HEK293 (cell line): ENCODE measurements around the gene MCAT.

Source experiments
- CTCF ChIA-PET: fragments of 350-600 bp; formaldehyde crosslinking; extraction: SDS; loops from one replicate; lab custom pipeline; 2021; ENCODE audit warnings: antibody characterized with exemption; lab: Yijun Ruan, JAX
- POLR2A ChIA-PET: fragments of 300-600 bp; formaldehyde crosslinking; extraction: SDS; loops from one replicate; lab custom pipeline; 2020; ENCODE audit warnings: antibody characterized with exemption, inconsistent platforms; lab: Yijun Ruan, JAX
- H3K27ac ChIP-seq: fragments of 200-500 bp; sonication (Bioruptor generic); 2 replicates; pipeline ENCODE4 v1.5.1; 2014; ENCODE audit warnings: low read depth, low read length, control low read depth, inconsistent platforms; ENCODE audit errors: extremely low read depth
- H3K36me3 ChIP-seq, 2 experiments: fragments of 200-500 bp in 1 of 2; sonication (Bioruptor generic) in 1 of 2; 1 replicate in 1 of 2; 2 replicates in 1 of 2; pipeline ENCODE4 v1.5.1; 2014 to 2017; ENCODE audit warnings: inconsistent platforms in 2 of 2, low read length in 2 of 2; ENCODE audit not compliant: control insufficient read depth in 2 of 2, insufficient read depth in 1 of 2
- H3K4me1 ChIP-seq: fragments of 200-500 bp; sonication (Bioruptor generic); 2 replicates; pipeline ENCODE4 v1.5.1; 2014; ENCODE audit warnings: mild to moderate bottlenecking, low read length, inconsistent platforms; ENCODE audit not compliant: control insufficient read depth, insufficient read depth
- H3K4me3 ChIP-seq: 2 replicates; pipeline ENCODE4 v1.5.1; 2011; ENCODE audit warnings: low read depth, mild to moderate bottlenecking, control low read depth, low read length, moderate library complexity
- H3K9me3 ChIP-seq: fragments of 200-500 bp; sonication (Bioruptor generic); 2 replicates; pipeline ENCODE4 v1.5.1; 2014; ENCODE audit warnings: low read depth, low read length, inconsistent platforms; ENCODE audit not compliant: control insufficient read depth, insufficient read depth
- HOXA7 ChIP-seq: sonication (generic); formaldehyde crosslinking; IDR thresholded peaks from 2 replicates; pipeline ENCODE4 v1.8.1; 2022; ENCODE audit warnings: missing genetic modification reagents, borderline replicate concordance
- IKZF3 ChIP-seq: fragments of 450-650 bp; IDR thresholded peaks from 2 replicates; pipeline ENCODE4 v1.5.0; 2018; ENCODE audit warnings: missing biosample characterization, mild to moderate bottlenecking, missing genetic modification characterization, moderate library complexity
- KLF17 ChIP-seq: fragments of 450-650 bp; formaldehyde crosslinking; IDR thresholded peaks from 2 replicates; pipeline ENCODE4 v1.5.1; 2016; ENCODE audit warnings: missing biosample characterization, missing genetic modification characterization
- MYNN ChIP-seq: fragments of 450-650 bp; formaldehyde crosslinking; IDR thresholded peaks from 2 replicates; pipeline ENCODE4 v1.5.1; 2016; ENCODE audit warnings: missing biosample characterization, missing genetic modification characterization, borderline replicate concordance
- SETDB1 ChIP-seq: IDR thresholded peaks from one replicate; pipeline ENCODE4 v1.6.1; 2017; ENCODE audit warnings: mild to moderate bottlenecking, low read length, moderate library complexity, mixed read lengths; ENCODE audit not compliant: insufficient read length
- ZBTB1 ChIP-seq: fragments of 450-650 bp; formaldehyde crosslinking; IDR thresholded peaks from 2 replicates; pipeline ENCODE4 v1.5.1; 2016; ENCODE audit warnings: missing biosample characterization, missing genetic modification characterization
- ZIC2 ChIP-seq: fragments of 450-650 bp; formaldehyde crosslinking; IDR thresholded peaks from 2 replicates; pipeline ENCODE4 v1.5.1; 2016; ENCODE audit warnings: missing biosample characterization, missing genetic modification characterization
- ZNF2 ChIP-seq: fragments of 450-650 bp; formaldehyde crosslinking; IDR thresholded peaks from 2 replicates; pipeline ENCODE4 v1.5.1; 2016; ENCODE audit warnings: missing biosample characterization, missing genetic modification characterization
- ZNF248 ChIP-seq: fragments of 450-650 bp; formaldehyde crosslinking; IDR thresholded peaks from 2 replicates; pipeline ENCODE4 v1.5.1; 2017; ENCODE audit warnings: missing biosample characterization, missing genetic modification characterization
- ZNF398 ChIP-seq: fragments of 450-650 bp; formaldehyde crosslinking; IDR thresholded peaks from 2 replicates; pipeline ENCODE4 v1.5.1; 2017; ENCODE audit warnings: missing biosample characterization, missing genetic modification characterization
- ZNF416 ChIP-seq: fragments of 450-650 bp; formaldehyde crosslinking; IDR thresholded peaks from 2 replicates; pipeline ENCODE4 v1.5.1; 2016; ENCODE audit warnings: missing biosample characterization, missing genetic modification characterization
- ZNF610 ChIP-seq: fragments of 450-650 bp; formaldehyde crosslinking; IDR thresholded peaks from 2 replicates; pipeline ENCODE4 v1.5.1; 2016; ENCODE audit warnings: missing biosample characterization, missing genetic modification characterization, borderline replicate concordance
- ZNF677 ChIP-seq: fragments of 450-650 bp; IDR thresholded peaks from 2 replicates; pipeline ENCODE4 v1.5.0; 2018; ENCODE audit warnings: missing biosample characterization, mild to moderate bottlenecking, missing genetic modification characterization, moderate library complexity
- ZNF707 ChIP-seq: fragments of 450-650 bp; formaldehyde crosslinking; IDR thresholded peaks from 2 replicates; pipeline ENCODE4 v1.5.1; 2016; ENCODE audit warnings: missing biosample characterization, missing genetic modification characterization
- ZNF768 ChIP-seq: fragments of 450-650 bp; formaldehyde crosslinking; IDR thresholded peaks from 2 replicates; pipeline ENCODE4 v1.5.1; 2018; ENCODE audit warnings: missing biosample characterization, mild to moderate bottlenecking, missing genetic modification characterization
- ZSCAN4 ChIP-seq: fragments of 450-650 bp; formaldehyde crosslinking; IDR thresholded peaks from 2 replicates; pipeline ENCODE4 v1.5.1; 2017; ENCODE audit warnings: missing biosample characterization, missing genetic modification characterization
- TF ChIP-seq, protein P1 (sequence below): fragments of 450-650 bp; formaldehyde crosslinking; IDR thresholded peaks from 2 replicates; pipeline ENCODE4 v1.5.1; 2016; ENCODE audit warnings: missing biosample characterization, missing genetic modification characterization

MCAT gene

DNA sequence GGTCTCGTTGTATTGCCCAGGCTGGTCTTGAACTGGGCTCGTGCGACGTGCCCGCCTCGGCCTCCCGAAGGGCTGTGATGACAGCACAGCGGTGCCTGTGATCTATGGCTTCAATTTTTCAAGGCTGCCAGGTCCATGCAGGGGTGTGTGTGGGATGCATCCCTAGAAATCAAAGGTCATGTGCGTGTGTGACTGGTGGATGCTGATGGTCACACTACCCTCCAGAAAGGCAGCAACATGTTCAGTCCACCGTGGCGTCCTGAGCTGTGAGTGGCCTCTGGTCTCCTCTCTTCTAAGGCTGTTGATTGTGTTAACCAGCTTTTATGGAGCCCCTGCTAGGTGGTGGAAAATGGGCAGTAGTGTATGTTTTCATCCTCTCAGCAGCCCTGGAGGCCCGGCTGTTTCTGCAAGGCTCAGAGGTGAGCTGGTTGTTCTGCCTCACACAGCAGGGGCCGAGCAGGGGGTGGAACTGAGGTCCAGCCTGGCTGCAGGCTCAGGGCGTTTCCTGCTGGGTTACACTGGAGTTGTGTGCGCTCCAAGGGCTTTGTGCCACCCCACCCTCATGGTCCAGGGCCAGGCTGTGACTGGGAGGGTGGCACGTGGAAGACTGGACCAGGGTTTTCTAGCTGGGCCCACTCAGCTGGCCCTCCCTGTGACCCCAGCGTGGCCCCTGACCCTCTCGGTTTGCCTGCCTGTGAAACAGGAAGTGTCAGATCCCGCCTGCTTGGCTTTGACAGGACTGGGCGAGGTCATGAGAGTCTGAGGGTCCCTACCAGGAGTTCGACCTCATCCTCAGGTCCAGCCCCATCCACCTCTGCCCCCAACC lies 25.0 kb downstream of the MCAT start:
- TF ChIP-seq ZNF707 (tag by site-specific recombination): no peak
- peak; percentile 97 for TF ChIP-seq ZIC2 (tag by site-specific recombination)
- 0 out of 2 replicates have a peak, but pooled peaks have one; percentile 28 for TF ChIP-seq KLF17 (tag by site-specific recombination)
- TF ChIP-seq HOXA7: no peak
- TF ChIP-seq, all 188 proteins: peak for 2
- ChIA-PET POLR2A (no interaction called here), CTCF (interaction anchor here (0.6 kb wide), 3 partner anchors 8 to 1212 kb away, joined by 3 read pairs; no protein-coding TSS in a partner anchor)
- no peaks in the 10 kb centered on the region for H3K9me3 ChIP-seq
- no peak overlapping the region for H3K27ac ChIP-seq
- H3K4me1 ChIP-seq: 0 out of 2 replicates have a peak, but pooled peaks cover 4% of the 10 kb centered on the region
- no peaks in the 10 kb centered on the region for H3K36me3 ChIP-seq
- H3K4me3 ChIP-seq: no peak overlapping the region

DNA sequence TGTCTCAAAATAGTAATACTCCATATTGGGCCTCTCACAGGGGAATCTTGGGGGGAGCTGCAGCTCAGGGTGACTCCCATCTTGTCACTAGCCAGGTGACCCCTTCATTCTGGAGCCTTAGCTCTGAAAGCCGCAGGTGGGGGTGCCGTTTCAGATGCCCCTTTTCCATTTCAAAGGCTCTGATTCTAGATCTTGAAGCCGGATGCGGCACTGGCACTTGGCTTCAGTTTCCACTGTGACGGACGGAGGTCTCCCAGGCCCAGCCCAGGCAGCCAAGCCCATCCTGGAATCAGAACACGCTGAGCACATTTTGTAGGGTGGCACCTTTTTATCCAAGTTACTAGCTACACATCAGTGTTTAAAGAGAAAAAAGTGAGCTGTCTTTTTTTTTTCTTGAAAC lies 26.3 kb downstream of the MCAT start:
- Histone ChIP-seq H3K9me3 (no peaks in the 10 kb centered on the region), H3K27ac (no peak overlapping the region), H3K4me1 (0 out of 2 replicates have a peak, but pooled peaks cover 4% of the 10 kb centered on the region), H3K36me3 (no peaks in the 10 kb centered on the region), H3K4me3 (no peak overlapping the region)
- ChIA-PET CTCF (interaction anchor here (0.9 kb wide), 1 partner anchor 10 kb away, joined by 5 read pairs; no protein-coding TSS in a partner anchor), POLR2A (interaction anchor here (0.6 to 1.2 kb wide), 2 partner anchors 64 to 101 kb away, joined by 3 read pairs; no protein-coding TSS in a partner anchor)
- TF ChIP-seq ZNF248 (tag by site-specific recombination) (no peak), ZNF768 (no peak), ZSCAN4 (no peak), ZNF2 (no peak), ZNF610 (tag by site-specific recombination) (no peak), SETDB1 (no peak), MYNN (tag by site-specific recombination) (no peak), ZNF416 (no peak), IKZF3 (tag by site-specific recombination) (no peak), ZNF677 (tag by site-specific recombination) (no peak), ZBTB1 (tag by site-specific recombination) (no peak), ZNF398 (no peak)
- TF ChIP-seq, protein P1, sequence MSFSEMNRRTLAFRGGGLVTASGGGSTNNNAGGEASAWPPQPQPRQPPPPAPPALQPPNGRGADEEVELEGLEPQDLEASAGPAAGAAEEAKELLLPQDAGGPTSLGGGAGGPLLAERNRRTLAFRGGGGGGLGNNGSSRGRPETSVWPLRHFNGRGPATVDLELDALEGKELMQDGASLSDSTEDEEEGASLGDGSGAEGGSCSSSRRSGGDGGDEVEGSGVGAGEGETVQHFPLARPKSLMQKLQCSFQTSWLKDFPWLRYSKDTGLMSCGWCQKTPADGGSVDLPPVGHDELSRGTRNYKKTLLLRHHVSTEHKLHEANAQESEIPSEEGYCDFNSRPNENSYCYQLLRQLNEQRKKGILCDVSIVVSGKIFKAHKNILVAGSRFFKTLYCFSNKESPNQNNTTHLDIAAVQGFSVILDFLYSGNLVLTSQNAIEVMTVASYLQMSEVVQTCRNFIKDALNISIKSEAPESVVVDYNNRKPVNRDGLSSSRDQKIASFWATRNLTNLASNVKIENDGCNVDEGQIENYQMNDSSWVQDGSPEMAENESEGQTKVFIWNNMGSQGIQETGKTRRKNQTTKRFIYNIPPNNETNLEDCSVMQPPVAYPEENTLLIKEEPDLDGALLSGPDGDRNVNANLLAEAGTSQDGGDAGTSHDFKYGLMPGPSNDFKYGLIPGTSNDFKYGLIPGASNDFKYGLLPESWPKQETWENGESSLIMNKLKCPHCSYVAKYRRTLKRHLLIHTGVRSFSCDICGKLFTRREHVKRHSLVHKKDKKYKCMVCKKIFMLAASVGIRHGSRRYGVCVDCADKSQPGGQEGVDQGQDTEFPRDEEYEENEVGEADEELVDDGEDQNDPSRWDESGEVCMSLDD (tag by site-specific recombination): no peak
